Activated T-helper 17 cell treated with anti-CD3 and anti-CD28 coated beads, Interleukin-2, amount 50 U/mL, for 72 hours (primary cell): ENCODE data around the gene PROSER2. TPM values are rescaled to one million over a fixed set of nuclear protein-coding genes. Genes with fewer than 3 reads are reported as not detected.

ENCODE experiments used
- ATAC-seq: fragments of 150-1000 bp; cut with Tn5 transposase; replicated peaks from 2 replicates; pipeline ENCODE4 v1.10.0; 2021; ENCODE audit warnings: mild to moderate bottlenecking, moderate library complexity
- H3K27ac Mint-ChIP-seq: one replicate; pipeline ENCODE4 v1.8.0; 2022; ENCODE audit warnings: mixed read lengths
- H3K27me3 Mint-ChIP-seq: one replicate; pipeline ENCODE4 v1.8.0; 2022; ENCODE audit warnings: mixed read lengths
- H3K36me3 Mint-ChIP-seq: one replicate; pipeline ENCODE4 v1.8.0; 2022; ENCODE audit warnings: low read depth, mild to moderate bottlenecking, mixed read lengths
- H3K4me1 Mint-ChIP-seq: one replicate; pipeline ENCODE4 v1.8.0; 2022; ENCODE audit warnings: mixed read lengths
- H3K4me3 Mint-ChIP-seq: one replicate; pipeline ENCODE4 v1.8.0; 2022; ENCODE audit warnings: mild to moderate bottlenecking, mixed read lengths
- H3K9me3 Mint-ChIP-seq: one replicate; pipeline ENCODE4 v1.8.0; 2022; ENCODE audit warnings: mixed read lengths
- total RNA-seq, 2 donors: library from RNA; stranded (reverse); gene quantifications; one replicate each; pipeline ENCODE4 v1.2.3, GENCODE V29; 2022

PROSER2 gene
- total RNA-seq, 2 donors from 2014 or later: 0.37 to 1.6 TPM

DNA sequence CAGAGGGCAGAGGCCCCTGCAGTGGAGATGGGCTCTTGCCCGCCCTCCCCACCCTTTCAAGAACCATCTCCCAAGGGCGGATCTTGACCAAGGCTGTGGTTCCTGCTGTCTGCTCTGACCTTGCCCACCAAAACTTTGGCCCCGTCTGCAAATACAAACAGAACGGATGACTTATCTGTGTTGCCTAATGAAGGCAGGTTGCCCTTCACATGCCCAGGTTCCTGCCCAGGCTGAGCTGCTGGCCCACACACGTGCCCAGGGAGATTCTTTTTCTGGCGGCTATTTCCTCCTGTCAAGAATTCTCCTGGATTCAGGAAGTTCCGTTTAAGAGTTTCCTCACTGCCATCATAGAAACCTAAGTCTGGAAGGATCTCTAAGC is 78.3 kb downstream of the PROSER2 start:
- peaks cover 5% of the 10 kb centered on the region for H3K4me1 Mint-ChIP-seq
- no peak for ATAC-seq
- H3K9me3 Mint-ChIP-seq: no peaks in the 10 kb centered on the region
- no peak overlapping the region for H3K27ac Mint-ChIP-seq
- peaks cover 6% of the 10 kb centered on the region for H3K27me3 Mint-ChIP-seq
- H3K36me3 Mint-ChIP-seq: no peaks in the 10 kb centered on the region
- no peak overlapping the region for H3K4me3 Mint-ChIP-seq

DNA sequence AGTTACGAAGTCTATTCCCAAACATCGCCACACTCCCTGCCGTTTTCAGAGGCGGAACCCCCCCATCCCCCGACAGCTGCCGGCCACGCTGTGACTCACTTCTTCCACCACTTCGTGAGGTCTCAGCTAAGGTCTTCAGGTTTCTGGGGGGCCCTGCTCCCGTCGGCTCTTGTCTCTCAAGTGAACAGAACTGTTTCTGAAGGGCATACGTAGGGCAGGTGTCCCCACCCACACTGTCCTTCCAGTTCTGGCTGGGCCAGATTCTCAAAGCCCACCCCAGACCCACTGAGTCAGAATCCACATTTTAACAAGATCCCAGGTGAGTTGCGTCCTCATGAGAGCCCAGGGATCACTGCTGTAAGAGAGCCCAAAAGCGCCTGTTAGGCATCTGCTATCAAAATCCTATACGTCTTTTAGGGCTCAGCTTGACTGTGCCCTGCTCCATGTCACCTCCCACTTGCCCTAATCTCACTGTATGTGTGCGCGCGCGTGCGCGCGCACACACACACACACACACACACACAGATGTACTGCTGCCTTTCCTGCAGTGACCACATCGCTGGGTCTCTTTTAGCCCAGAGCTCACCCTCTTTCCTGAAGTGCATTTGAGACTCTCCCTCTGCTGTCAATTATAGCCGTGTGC is 78.8 kb downstream of the PROSER2 start:
- H3K4me1 Mint-ChIP-seq: peaks cover under 1% of the 10 kb centered on the region
- ATAC-seq: no peak

DNA sequence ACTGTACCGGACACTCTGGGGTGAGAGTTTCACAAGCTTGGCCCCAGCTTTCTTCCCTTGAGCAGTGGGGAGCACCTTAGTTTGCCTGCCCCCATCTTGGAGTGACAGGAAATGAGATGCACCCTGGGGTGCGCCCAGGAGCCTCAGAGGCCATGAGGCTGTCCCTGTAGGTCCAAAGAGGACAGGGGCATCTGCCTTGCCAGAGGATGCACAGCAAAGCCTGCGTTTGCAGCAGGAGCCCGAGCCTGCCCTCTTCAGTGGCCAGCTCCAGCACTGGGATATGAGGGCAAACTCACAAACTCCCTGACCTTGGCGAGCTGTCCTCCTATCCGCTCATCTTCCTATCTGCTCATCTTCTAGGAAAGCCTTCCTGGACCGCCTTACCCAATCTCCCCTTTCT is 79.5 kb downstream of the PROSER2 start:
- no peaks in the 10 kb centered on the region for H3K4me1 Mint-ChIP-seq
- ATAC-seq: no peak
- no peaks in the 10 kb centered on the region for H3K9me3 Mint-ChIP-seq
- peaks cover 6% of the 10 kb centered on the region for H3K27me3 Mint-ChIP-seq
- H3K36me3 Mint-ChIP-seq: no peaks in the 10 kb centered on the region
- H3K4me3 Mint-ChIP-seq: no peak overlapping the region
- H3K27ac Mint-ChIP-seq: no peak overlapping the region

More for the DNA sequence above, 78.8 kb downstream of the PROSER2 start:
- H3K4me3 Mint-ChIP-seq: no peak overlapping the region
- H3K36me3 Mint-ChIP-seq: no peaks in the 10 kb centered on the region
- H3K27ac Mint-ChIP-seq: no peak overlapping the region
- H3K9me3 Mint-ChIP-seq: no peaks in the 10 kb centered on the region
- peaks cover 6% of the 10 kb centered on the region for H3K27me3 Mint-ChIP-seq

DNA sequence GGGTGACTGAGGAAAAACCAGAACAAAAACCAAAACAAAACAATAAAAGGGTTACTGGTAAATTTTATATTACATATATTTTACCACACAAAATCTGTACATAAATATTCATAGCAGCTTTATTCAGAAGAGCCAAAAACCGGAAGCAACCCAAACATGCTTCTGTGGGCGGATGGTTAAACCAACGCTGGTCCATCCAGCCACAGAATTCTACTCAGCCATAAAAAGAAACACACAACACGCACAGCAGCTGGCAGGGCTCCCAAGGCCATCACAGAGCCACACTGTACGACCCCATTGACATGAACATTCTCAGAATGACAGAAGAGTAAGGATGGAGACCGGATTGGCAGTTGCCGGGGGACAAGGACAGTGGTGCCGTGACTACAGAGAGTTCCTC is 83.6 kb downstream of the PROSER2 start:
- Mint-ChIP-seq H3K9me3 (no peaks in the 10 kb centered on the region), H3K4me3 (no peak overlapping the region), H3K27ac (no peak overlapping the region), H3K27me3 (peaks cover 6% of the 10 kb centered on the region), H3K36me3 (no peaks in the 10 kb centered on the region), H3K4me1 (no peaks in the 10 kb centered on the region)
- no peak for ATAC-seq

DNA sequence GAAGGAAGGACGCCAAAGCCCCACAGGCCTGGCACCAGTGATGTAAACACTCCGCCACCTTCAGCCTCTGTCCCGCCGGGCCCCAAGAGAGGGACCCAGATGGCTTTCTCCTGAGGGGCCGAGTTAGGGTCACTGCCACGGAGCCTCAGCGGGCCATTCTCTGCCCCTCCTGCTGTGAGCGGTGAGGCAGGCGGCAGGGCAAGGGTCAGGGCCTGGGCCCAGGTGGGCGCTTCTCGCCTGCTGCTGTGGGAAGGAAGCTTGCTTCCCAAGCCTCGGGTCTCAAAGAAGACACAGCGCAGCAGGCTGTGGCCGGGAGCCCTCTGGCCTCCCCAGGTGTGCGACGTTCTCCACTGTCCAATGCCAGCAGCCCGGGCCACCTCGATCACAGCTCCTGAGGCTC is 84.8 kb downstream of the PROSER2 start:
- no peak overlapping the region for H3K27ac Mint-ChIP-seq
- H3K9me3 Mint-ChIP-seq: no peaks in the 10 kb centered on the region
- ATAC-seq: no peak
- H3K4me1 Mint-ChIP-seq: no peaks in the 10 kb centered on the region
- no peaks in the 10 kb centered on the region for H3K27me3 Mint-ChIP-seq
- no peak overlapping the region for H3K4me3 Mint-ChIP-seq
- no peaks in the 10 kb centered on the region for H3K36me3 Mint-ChIP-seq

DNA sequence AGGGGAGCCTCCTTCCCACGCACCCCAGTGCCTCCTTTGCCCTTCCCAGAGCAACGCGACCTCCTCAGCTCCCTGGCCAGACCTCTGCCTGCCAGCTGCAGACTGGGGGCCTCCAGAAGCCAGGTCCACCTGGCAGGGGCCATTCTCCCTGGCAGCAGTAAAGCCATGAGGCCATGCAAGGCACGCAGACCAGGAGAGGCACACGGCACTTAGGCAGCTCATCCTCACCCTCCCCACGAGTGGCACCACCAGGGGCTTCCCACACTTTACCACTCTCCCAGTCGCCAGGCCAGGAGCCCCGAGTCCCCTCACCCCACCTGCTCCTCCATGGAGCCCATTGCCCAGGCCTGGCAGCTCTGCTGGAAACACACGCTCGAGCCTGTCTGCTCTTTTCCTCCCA is 85.4 kb downstream of the PROSER2 start:
- H3K4me1 Mint-ChIP-seq: no peaks in the 10 kb centered on the region
- H3K9me3 Mint-ChIP-seq: no peaks in the 10 kb centered on the region
- no peak overlapping the region for H3K4me3 Mint-ChIP-seq
- no peaks in the 10 kb centered on the region for H3K36me3 Mint-ChIP-seq
- no peak for ATAC-seq
- H3K27ac Mint-ChIP-seq: no peak overlapping the region
- no peaks in the 10 kb centered on the region for H3K27me3 Mint-ChIP-seq

DNA sequence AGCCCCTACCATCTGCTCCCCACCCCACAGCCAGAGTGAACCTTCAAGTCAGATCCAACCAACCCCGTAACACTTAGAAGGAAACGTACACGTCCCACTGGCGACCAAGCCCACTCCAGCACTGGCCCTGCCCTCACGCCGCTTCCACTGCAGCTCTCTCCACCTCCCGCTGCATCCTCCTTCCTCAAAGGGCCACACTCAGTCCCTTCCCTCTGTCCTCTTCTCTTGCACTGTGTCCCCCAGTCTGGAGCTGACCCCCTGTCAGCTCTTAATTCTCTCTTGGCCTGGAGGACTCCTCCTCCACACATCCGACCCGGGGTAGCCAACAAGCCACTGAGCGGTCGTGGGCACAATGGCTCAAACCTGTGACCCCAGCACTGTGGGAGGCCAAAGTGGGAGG is 85.8 kb downstream of the PROSER2 start:
- Mint-ChIP-seq H3K36me3 (no peaks in the 10 kb centered on the region), H3K4me3 (no peak overlapping the region), H3K27ac (no peak overlapping the region), H3K9me3 (no peaks in the 10 kb centered on the region), H3K4me1 (no peaks in the 10 kb centered on the region), H3K27me3 (no peaks in the 10 kb centered on the region)
- ATAC-seq: no peak

DNA sequence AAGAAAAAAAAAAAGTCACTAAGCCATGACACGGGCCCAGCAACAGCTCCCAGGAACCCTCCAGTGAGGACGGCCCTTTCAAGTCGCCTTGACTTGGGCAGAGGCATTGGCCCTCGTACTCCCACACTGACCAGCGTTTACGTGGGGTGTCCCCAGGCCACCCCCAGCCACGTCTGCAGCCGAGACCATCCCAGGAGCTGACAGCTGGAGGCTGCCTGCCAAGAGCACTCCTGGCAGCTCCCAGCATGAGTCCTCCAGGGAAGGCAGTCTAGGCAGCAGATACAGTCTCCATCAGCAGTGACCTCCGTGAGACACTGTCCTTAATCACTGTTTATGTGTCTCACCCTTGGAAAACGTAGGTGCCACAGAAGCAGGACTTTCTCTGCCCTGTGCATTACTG is 86.5 kb downstream of the PROSER2 start:
- no peak overlapping the region for H3K27ac Mint-ChIP-seq
- ATAC-seq: no peak
- H3K36me3 Mint-ChIP-seq: no peaks in the 10 kb centered on the region
- H3K9me3 Mint-ChIP-seq: no peaks in the 10 kb centered on the region
- no peak overlapping the region for H3K4me3 Mint-ChIP-seq
- no peaks in the 10 kb centered on the region for H3K4me1 Mint-ChIP-seq
- no peaks in the 10 kb centered on the region for H3K27me3 Mint-ChIP-seq

DNA sequence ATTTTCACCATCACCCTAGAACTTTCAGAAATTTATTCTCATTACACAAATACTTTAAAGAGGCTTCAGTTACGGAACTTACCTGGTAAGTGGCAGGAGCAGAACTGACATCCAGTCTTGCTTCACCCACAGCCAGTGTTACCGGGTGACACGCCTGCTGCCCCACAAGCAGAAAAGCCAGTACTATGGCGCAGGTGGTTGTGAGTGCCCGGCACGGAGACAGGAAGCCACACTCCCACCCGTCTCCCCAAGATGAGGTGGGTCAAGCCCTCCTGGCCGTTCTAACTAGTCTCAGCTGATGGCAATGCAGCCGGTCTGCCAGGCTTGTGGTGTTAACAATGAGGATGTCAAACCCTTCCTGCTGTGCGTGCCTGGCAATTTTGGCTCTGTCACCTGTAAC is 86.9 kb downstream of the PROSER2 start:
- Mint-ChIP-seq H3K27ac (no peak overlapping the region), H3K4me1 (no peaks in the 10 kb centered on the region), H3K4me3 (no peak overlapping the region), H3K36me3 (no peaks in the 10 kb centered on the region), H3K27me3 (no peaks in the 10 kb centered on the region), H3K9me3 (no peaks in the 10 kb centered on the region)
- no peak for ATAC-seq

DNA sequence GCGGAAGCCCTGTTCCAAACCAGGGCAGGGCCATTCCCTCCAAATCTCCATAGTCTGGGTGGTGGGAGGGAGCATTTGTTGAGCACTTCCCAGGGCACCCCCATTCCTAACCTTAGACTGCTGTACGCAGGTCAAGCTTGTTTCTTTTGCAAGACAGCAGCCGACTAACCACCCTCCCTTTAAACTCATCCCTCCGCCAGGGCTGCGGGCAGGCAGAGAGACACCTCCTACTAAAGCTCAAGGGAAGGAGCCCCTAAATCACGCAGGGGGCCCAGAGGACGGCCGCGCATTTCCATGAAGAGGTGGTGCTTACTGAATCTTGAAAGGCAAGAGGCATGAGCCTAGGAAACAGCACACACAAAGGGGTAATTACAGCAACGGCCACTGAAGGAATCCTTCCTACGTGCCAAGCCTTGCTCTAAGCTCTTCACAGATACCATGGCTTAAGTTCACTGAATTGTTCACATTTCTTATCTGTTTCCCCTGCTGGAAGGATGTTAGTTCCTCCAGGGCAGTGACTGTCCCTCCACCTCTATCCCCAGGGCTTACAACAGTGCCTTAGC is 90.0 kb downstream of the PROSER2 start:
- Mint-ChIP-seq H3K27ac (no peak overlapping the region), H3K36me3 (no peaks in the 10 kb centered on the region), H3K27me3 (no peaks in the 10 kb centered on the region), H3K4me1 (no peaks in the 10 kb centered on the region), H3K4me3 (no peak overlapping the region), H3K9me3 (no peaks in the 10 kb centered on the region)
- ATAC-seq: no peak

DNA sequence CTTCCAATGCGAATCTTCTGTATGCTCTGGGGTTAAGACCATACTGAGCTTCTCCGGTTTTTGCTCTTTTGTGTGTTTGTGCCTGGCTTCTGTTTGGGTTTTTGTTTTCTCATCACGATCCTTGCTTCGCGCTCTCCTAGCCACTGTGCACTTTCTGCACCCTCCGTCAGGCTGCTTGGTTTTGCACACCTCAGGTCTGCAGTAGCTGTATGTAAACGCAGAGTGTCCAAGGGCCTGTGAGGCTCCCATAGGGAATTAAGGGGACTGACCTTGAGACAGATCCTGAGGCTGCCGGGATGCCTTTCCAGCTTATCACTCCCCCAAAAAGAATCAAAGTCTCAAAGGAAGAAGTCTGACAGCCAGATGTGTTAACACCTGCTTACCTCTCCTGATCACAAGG is 95.2 kb downstream of the PROSER2 start:
- H3K36me3 Mint-ChIP-seq: peaks cover 46% of the 10 kb centered on the region
- H3K4me3 Mint-ChIP-seq: no peak overlapping the region
- H3K27ac Mint-ChIP-seq: no peak overlapping the region
- no peak for ATAC-seq
- H3K27me3 Mint-ChIP-seq: no peaks in the 10 kb centered on the region
- H3K9me3 Mint-ChIP-seq: no peaks in the 10 kb centered on the region
- H3K4me1 Mint-ChIP-seq: no peaks in the 10 kb centered on the region

DNA sequence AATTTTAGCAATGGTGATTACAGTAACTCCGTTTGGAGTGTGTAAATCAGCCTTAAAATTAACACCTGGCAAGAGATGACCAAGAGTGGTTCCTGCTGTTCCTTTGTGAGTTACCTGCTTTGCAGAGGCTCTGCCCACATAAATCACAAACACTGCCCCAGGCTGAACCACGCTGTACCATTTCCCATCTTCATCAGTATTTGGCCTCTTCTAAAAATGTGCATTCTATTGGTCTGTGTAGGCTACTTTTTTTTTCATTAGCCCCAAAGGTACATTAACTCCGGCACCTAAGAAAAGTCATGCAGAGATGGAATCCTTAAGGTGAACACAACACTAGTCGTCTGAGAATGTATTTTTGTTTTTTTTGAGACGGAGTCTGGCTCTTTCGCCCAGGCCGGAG is 96.1 kb downstream of the PROSER2 start:
- Mint-ChIP-seq H3K9me3 (no peaks in the 10 kb centered on the region), H3K27me3 (no peaks in the 10 kb centered on the region), H3K4me1 (no peaks in the 10 kb centered on the region), H3K4me3 (no peak overlapping the region), H3K27ac (no peak overlapping the region), H3K36me3 (peaks cover 55% of the 10 kb centered on the region)
- no peak for ATAC-seq

Other genes starting within 250 kb of the PROSER2 start
- 1 to 10 TPM in 1 of 2 donors, under 1 TPM in 1; 0.74 to 1.7 TPM for gene USP6NL, start 211.7 kb upstream of the PROSER2 start, total RNA-seq
- gene ECHDC3, start 81.0 kb upstream of the PROSER2 start, total RNA-seq: 1 to 10 TPM in 1 of 2 donors, not detected in 1; 1.5 TPM
- 10 to 100 TPM; 41.5 to 52.4 TPM for gene UPF2, start 219.5 kb downstream of the PROSER2 start, total RNA-seq
- 10 to 100 TPM; 19.1 to 20.9 TPM for gene DHTKD1, start 245.6 kb downstream of the PROSER2 start, total RNA-seq